NCI-H2029 treated with DMSO at 0.1 percent for 48 hours (cell line): ENCODE results near the gene USP2.

ENCODE experiments used
- DNase-seq: peaks from one replicate; lab custom pipeline; 2025; lab: John Stamatoyannopoulos, UW

Gene USP2

GRCh38 chr11:119342362-119343130 lies 38.9 kb downstream of the USP2 start:
- no peak for DNase-seq

GRCh38 chr11:119342023-119342300 lies 39.5 kb downstream of the USP2 start:
- no peak for DNase-seq

- DNase-seq = no peak
Observed at GRCh38 chr11:119341222-119342022, 40.1 kb downstream of the USP2 start.

- no peak for DNase-seq
Observed at GRCh38 chr11:119340335-119341221, 40.9 kb downstream of the USP2 start, which contains the start of gene C1QTNF5. Gene C1QTNF5, minus strand, starts transcription at chr11:119340883. Its CDS starts 486 bp downstream, at chr11:119340397.

GRCh38 chr11:119339589-119340334 lies 41.7 kb downstream of the USP2 start:
- DNase-seq = no peak

GRCh38 chr11:119338965-119339588 lies 42.4 kb downstream of the USP2 start:
- DNase-seq = no peak

GRCh38 chr11:119338318-119338890 lies 43.1 kb downstream of the USP2 start:
- DNase-seq = no peak

GRCh38 chr11:119337581-119338317 lies 43.7 kb downstream of the USP2 start:
- DNase-seq = no peak

- no peak for DNase-seq
Observed at GRCh38 chr11:119336744-119337469, 44.6 kb downstream of the USP2 start.

GRCh38 chr11:119335655-119336543 lies 45.6 kb downstream of the USP2 start:
- no peak for DNase-seq

GRCh38 chr11:119335091-119335654 lies 46.3 kb downstream of the USP2 start:
- DNase-seq = no peak

GRCh38 chr11:119334174-119334930 lies 47.1 kb downstream of the USP2 start, which contains the start of gene RNF26:
Gene RNF26, plus strand, starts transcription at chr11:119334527. Its CDS starts 596 bp downstream, at chr11:119335123.
- DNase-seq = peak; percentile 92

GRCh38 chr11:119332111-119332765 lies 49.3 kb downstream of the USP2 start:
- no peak for DNase-seq

- no peak for DNase-seq
Observed at GRCh38 chr11:119330237-119330636, 51.3 kb downstream of the USP2 start.

GRCh38 chr11:119329320-119329719 lies 52.2 kb downstream of the USP2 start:
- DNase-seq = no peak

GRCh38 chr11:119324189-119324588 lies 57.3 kb downstream of the USP2 start:
- no peak for DNase-seq
